Measurements from ENCODE around the gene HEATR1.

DNA sequence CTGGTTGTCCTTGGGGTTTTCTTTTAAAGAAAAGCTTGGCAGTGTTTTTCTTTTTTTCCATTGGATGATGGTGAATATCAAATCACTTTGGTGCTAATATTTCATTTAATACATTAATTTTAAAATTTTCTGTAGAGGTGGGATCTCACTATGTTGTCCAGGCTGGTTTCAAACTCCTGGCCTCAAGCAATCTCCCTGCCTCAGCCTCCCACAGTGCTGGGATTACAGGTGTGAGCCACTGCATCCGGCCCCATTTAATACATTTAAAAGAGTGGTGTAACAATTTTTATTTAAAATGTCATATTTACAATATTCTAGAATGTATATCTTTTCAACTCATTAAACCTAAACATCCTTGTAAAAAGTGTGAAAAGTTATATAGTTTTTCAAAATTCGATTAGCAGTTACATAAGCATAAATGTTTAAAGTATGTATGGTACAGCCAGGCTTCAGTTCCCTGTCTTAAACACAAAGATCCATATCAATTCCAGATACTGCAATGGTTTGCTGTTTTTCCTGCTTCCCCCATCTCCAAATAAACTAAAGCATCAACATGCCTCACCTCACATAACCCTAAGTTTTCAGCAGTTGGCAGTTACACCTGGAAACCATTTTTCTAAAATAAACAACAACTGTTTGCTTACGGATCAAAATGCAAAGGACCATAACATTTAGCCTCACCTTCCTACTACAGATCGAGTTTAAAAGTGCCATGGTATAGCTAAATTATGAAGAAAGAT lies 89.4 kb downstream of the HEATR1 start:
- no peak for TF ChIP-seq POLR2A (IDR thresholded peaks at IDR 0.05)
- TF ChIP-seq, protein P1, sequence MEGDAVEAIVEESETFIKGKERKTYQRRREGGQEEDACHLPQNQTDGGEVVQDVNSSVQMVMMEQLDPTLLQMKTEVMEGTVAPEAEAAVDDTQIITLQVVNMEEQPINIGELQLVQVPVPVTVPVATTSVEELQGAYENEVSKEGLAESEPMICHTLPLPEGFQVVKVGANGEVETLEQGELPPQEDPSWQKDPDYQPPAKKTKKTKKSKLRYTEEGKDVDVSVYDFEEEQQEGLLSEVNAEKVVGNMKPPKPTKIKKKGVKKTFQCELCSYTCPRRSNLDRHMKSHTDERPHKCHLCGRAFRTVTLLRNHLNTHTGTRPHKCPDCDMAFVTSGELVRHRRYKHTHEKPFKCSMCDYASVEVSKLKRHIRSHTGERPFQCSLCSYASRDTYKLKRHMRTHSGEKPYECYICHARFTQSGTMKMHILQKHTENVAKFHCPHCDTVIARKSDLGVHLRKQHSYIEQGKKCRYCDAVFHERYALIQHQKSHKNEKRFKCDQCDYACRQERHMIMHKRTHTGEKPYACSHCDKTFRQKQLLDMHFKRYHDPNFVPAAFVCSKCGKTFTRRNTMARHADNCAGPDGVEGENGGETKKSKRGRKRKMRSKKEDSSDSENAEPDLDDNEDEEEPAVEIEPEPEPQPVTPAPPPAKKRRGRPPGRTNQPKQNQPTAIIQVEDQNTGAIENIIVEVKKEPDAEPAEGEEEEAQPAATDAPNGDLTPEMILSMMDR (IDR thresholded peaks at IDR 0.05): no peak
- no peak for TF ChIP-seq EP300 (IDR thresholded peaks at IDR 0.05; ENCODE audit: low read depth)
- TF ChIP-seq POLR2AphosphoS5 (IDR thresholded peaks at IDR 0.05): no peak

Data from transverse colon (tissue), 4 donors.